GM19463 (cell line): ENCODE measurements around the gene PURA.

Experiments
- ATAC-seq: cut with Tn5 transposase; IDR thresholded peaks from one replicate; pipeline ENCODE4 v1.9.1; 2021; ENCODE audit warnings: mild to moderate bottlenecking, moderate library complexity; ENCODE audit not compliant: unreplicated experiment

The PURA gene

GRCh38 chr5:140109759-140110645 is 3.9 kb upstream of the PURA start:
- ATAC-seq, result no peak

DNA sequence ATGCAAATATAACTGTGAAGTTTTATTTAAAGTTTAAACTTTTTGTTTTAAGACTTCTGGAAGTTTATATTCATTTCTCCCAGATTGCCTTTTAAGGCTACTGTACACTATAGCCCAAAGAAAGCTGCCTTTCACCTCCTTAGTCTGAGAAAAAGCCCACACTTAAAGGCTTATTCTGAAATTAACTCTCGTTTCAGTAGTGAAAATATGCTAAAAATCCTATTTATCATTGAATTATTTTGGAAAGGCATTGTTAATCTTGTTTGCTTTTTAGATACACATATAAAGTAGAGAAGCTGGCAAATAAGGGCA is 3.3 kb upstream of the PURA start:
- no peak for ATAC-seq

DNA sequence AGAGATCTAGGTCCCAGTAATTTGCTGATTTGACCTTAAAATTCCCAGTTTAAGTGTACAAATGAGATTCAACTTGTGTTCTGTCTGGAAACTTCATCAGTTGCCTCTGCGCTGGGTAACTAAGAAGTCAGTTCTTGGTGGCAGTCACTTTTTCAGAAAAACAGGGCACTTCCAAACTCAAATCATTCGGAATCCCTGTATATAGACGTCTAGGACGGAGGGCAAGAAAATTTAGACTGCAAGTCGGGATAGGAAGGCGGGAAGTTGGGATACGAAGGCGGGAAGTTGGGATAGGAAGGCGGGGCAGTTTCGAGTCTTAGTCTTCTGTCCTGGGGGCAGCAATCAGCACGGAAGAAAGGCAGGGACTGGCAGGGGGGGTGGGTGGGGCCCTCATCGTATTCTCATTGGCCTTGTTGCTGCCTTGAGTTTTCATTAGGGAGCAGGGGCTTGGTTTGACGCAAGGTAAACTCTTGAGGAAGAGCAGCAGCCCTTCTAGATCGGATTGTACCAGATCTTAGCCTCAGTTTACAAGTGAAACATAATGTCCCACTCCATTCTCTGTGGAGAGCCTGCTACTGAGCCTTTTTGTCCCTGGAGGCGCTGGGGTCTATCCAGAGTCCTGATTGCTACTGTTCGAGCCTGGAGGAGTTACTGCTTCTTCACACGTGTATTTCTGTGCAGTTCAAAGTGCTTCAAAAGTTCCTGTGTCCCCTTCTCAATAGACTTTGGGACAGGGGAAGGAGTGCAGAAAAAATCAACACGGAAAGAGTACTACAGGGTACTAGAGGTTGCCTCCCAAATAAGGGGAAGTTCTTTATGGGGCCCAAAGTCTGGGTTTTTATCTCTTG is 2.7 kb upstream of the PURA start:
- ATAC-seq, result no peak

- ATAC-seq, result no peak
Measured at GRCh38 chr5:140111859-140112551, 1.9 kb upstream of the PURA start.

DNA sequence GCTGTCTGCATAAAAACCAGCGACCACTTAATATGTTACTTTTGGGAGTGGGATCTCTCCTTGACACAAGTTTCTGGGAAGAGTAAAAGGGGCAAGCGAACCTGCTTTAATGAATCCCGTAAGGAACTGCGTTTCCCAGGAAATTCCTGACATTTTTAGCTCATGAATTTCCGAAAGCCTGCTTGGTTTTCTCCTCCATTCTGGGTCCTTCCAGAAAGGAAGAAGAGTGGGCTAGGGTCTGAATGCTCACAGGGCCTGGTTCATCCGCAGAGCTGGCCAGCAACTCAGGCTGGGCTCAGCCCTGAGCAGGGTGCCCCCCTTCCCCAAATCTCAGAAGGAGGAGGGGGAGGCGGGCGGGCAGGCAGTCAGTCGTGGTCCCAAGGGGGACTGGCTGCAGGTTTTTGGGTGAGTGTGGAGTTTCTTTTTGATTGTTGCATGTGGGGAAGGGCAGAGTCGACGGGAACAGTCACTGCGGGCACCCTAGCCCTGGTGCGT is 1.2 kb upstream of the PURA start:
- ATAC-seq, result no peak

GRCh38 chr5:140113180-140113698 is 670 bp upstream of the PURA start:
- no peak for ATAC-seq

DNA sequence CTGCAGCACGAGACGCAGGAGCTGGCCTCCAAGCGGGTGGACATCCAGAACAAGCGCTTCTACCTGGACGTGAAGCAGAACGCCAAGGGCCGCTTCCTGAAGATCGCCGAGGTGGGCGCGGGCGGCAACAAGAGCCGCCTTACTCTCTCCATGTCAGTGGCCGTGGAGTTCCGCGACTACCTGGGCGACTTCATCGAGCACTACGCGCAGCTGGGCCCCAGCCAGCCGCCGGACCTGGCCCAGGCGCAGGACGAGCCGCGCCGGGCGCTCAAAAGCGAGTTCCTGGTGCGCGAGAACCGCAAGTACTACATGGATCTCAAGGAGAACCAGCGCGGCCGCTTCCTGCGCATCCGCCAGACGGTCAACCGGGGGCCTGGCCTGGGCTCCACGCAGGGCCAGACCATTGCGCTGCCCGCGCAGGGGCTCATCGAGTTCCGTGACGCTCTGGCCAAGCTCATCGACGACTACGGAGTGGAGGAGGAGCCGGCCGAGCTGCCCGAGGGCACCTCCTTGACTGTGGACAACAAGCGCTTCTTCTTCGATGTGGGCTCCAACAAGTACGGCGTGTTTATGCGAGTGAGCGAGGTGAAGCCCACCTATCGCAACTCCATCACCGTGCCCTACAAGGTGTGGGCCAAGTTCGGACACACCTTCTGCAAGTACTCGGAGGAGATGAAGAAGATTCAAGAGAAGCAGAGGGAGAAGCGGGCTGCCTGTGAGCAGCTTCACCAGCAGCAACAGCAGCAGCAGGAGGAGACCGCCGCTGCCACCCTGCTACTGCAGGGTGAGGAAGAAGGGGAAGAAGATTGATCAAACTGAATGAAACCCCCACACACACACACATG is 654 bp downstream of the PURA start:
- ATAC-seq, result peak; percentile 22

- no peak for ATAC-seq
Measured at GRCh38 chr5:140115186-140115500, 1.2 kb downstream of the PURA start.

GRCh38 chr5:140116716-140117115 is 2.8 kb downstream of the PURA start:
- ATAC-seq, result no peak

DNA sequence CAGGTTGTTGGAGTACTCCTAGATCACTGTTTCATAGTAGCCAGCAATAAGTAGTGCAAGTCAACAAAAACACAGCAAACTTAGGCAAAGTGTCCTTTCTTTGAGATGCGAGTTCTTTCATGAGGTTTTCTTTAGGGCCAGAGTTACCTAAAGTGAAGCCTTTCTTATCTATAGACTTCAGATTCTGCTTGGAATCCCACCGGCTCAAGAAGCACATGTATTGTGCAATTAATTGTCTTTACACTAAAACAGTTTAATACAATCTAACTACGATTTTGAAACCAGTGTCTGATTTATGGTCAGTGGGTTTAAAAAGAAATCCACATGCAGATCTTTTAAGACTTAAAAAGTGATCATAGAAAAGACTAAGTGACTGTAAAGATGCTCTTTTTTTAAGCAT is 3.6 kb downstream of the PURA start:
- no peak for ATAC-seq

DNA sequence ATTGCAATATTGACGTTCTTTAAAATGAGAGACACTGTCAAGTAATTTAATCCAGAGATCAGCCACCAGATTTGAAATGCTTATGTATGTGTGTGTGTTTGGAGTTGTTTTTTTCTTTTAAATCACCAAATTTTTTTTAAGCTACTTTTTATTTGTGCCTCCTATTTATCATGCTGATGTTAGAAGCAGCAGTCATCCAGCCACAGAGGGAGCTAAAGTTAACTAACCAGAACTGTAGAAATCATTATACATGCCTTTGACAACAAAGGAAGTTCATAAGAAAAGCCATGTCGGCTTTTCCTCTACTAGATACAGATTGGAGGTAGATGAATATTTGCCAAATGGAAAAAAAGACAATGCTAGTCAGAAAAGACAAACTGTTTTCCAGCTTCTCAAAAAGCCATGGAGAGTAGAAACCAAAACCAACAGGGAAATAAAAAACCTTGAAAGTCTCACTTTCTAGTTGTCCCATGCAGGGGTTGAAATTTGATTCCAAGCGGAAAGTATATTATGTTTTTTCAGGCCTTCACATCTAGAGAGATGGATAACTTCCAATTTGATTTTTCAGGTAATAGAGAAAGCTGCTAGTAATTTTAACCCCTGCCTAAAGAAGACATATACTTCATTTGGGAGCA is 4.5 kb downstream of the PURA start:
- no peak for ATAC-seq

- no peak for ATAC-seq
Measured at GRCh38 chr5:140125637-140126036, 11.7 kb downstream of the PURA start, which contains the start of gene IGIP. Gene IGIP (plus strand): TSS chr5:140125937. CDS start chr5:140128477, 2,540 bp downstream.

- no peak for ATAC-seq
Measured at GRCh38 chr5:140126315-140127012, 12.6 kb downstream of the PURA start.

DNA sequence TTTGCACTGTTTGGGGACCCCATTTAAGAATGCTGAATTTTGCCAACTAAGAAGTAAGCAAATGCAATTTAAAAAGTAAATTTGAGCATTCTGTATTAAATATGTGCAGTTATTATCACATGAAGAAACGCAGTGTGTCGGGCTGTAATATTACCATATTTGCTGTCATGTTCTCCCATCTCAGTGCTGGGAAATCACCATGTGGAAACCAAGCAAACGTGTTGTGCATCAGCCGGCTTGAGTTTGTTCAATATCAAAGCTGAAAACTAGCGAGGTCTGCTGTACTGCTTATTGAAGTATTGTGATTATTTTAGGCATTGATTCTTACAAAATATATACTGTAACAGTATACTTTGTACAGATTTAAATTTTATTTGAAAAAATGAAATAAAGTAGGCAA is 14.5 kb downstream of the PURA start:
- ATAC-seq, result no peak

- ATAC-seq, result no peak
Measured at GRCh38 chr5:140130949-140131733, 17.2 kb downstream of the PURA start.

DNA sequence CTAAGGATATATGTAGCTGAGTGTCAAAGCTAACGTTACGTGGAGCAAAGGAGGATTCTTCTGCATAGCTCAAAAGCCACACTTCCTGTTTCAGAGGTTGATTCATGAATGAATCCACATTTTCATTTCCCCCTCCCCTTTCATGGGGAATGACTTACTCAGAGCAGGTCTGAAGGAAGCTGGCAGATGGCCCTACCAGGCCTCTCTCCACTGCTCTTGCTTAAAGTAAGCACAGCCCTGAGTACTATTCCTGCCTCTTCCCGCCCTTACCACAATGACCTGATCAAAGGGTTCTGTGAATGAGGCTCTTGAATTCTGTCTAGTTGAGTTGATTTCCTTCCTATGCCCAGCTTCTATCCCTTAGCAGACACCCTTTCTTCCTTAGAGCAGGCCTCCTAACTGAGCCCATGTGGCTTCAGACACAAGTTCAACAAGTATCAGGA is 18.1 kb downstream of the PURA start:
- peak; percentile 63 for ATAC-seq

DNA sequence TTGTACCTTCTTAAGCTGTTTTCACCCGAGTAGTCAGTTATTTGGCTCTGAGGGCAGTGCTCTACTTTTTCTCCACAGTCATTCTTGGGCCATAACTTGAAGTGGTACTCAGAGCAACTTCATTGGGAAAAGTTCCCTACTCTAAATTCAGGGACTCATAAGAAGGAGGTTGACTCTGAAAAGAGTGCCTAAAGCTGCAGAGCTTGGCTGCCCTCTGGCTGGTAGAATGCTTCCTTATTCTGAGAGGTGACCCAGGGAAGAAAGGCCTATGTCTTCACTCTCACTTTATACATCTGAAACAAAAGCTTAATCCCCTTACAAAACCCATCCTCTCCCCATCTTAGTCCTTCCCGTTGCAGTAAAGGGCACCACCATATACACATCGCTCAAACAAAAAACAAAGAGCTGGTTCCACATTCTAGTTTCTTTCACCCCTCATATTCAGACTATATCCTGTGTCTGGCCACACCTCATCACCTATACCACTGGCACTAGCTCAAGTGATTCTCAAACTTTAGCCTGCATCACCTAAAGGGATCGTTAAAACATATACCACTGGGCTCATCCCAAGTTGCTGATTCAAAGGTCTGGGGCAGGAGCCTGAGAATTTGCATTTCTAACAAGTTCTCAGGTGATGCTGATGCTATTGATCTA is 19.7 kb downstream of the PURA start:
- ATAC-seq, result no peak
